HCT116 (cell line): ENCODE data around the gene GMIP. TPM values are rescaled to one million over a fixed set of nuclear protein-coding genes. Genes with fewer than 3 reads are reported as not detected.
A peak's percentile ranks its signal among the peaks of the same experiment; 100 is the strongest.

Experiments used
- ATAC-seq: fragments of 200-7000 bp; cut with Tn5 transposase; 2 replicates; pipeline ENCODE4 v1.9.1; 2020; ENCODE audit warnings: mild to moderate bottlenecking, moderate library complexity
- BruUV-seq: library from RNA; stranded (reverse); fragments of 400-500 nt; replicated peaks from 2 replicates; lab custom pipeline; 2021; lab: Mats Ljungman, UMichigan
- CTCF ChIA-PET: fragments of 300-600 bp; sonication (Branson Sonifier 250); formaldehyde crosslinking; loops from one replicate; lab custom pipeline; 2021; ENCODE audit warnings: antibody characterized with exemption; lab: Charles Lee
- POLR2A ChIA-PET: fragments of 300-600, 350-600 bp; sonication (Branson Sonifier 250); formaldehyde crosslinking; loops from one replicate; lab custom pipeline; 2021; ENCODE audit warnings: antibody characterized with exemption; lab: Charles Lee
- RAD21 ChIA-PET, 2 experiments: fragments of 300-600 bp; sonication (Branson Sonifier 250); formaldehyde crosslinking; loops; one replicate each; lab custom pipeline; 2023; ENCODE audit warnings: low total read pairs in 2 of 2; ENCODE audit not compliant: uncharacterized antibody in 2 of 2, unreplicated experiment in 2 of 2, low non-redundant PET in 1 of 2; lab: Charles Lee
- DNase-seq: peaks from one replicate; pipeline ENCODE4 v3.0.0-alpha.2; 2010; ENCODE audit warnings: low read depth, low spot score
- H2AFZ ChIP-seq: fragments of 200-600 bp; shearing (Covaris generic), sonication (generic); 2 replicates; pipeline ENCODE4 v1.6.1; 2017; ENCODE audit warnings: low read depth, mixed run types, mixed read lengths, antibody characterized with exemption, low read length; ENCODE audit not compliant: poor library complexity, severe bottlenecking
- H3K27ac ChIP-seq: 2 replicates; pipeline ENCODE4 v1.5.1; 2012; ENCODE audit warnings: low read depth, low read length
- H3K27me3 ChIP-seq: fragments of 200-600 bp; sonication (generic); 2 replicates; pipeline ENCODE4 v1.6.1; 2016; ENCODE audit warnings: mixed run types, low read length, mixed read lengths; ENCODE audit not compliant: insufficient read depth
- H3K36me3 ChIP-seq, 2 experiments: fragments of 200-500 bp in 1 of 2; fragments of 200-600 bp in 1 of 2; sonication (Bioruptor generic) in 1 of 2; sonication (generic) in 1 of 2; 2 replicates each; pipeline versions ENCODE4 v1.5.1 to v1.6.1; 2014 to 2016; ENCODE audit warnings: low read length in 2 of 2, inconsistent platforms in 1 of 2, mixed read lengths in 1 of 2, mixed run types in 1 of 2; ENCODE audit not compliant: insufficient read depth in 2 of 2, control insufficient read depth in 1 of 2
- H3K4me1 ChIP-seq, 2 experiments: fragments of 200-600 bp in 1 of 2; sonication (generic) in 1 of 2; 2 replicates each; pipeline versions ENCODE4 v1.5.1 to v1.6.1; 2012 to 2017; ENCODE audit warnings: low read length in 2 of 2, inconsistent platforms in 1 of 2, mild to moderate bottlenecking in 1 of 2, mixed read lengths in 1 of 2, mixed run types in 1 of 2, moderate library complexity in 1 of 2; ENCODE audit not compliant: insufficient read depth in 2 of 2, control insufficient read depth in 1 of 2
- H3K4me2 ChIP-seq: fragments of 200-600 bp; sonication (generic); 2 replicates; pipeline ENCODE4 v1.6.1; 2017; ENCODE audit warnings: mixed run types, low read length, mixed read lengths
- H3K4me3 ChIP-seq, 2 experiments: fragments of 200-600 bp in 1 of 2; sonication (generic) in 1 of 2; replicated peaks in 1 of 2; 2 replicates each; pipeline ENCODE4 v1.5.1; 2011 to 2016; ENCODE audit warnings: low read length in 2 of 2, control low read depth in 1 of 2, low read depth in 1 of 2, mild to moderate bottlenecking in 1 of 2, mixed read lengths in 1 of 2, mixed run types in 1 of 2
- H3K79me2 ChIP-seq: fragments of 200-600 bp; sonication (generic); 2 replicates; pipeline ENCODE4 v1.6.1; 2017; ENCODE audit warnings: mild to moderate bottlenecking, mixed run types, low read length, moderate library complexity, mixed read lengths; ENCODE audit not compliant: insufficient read depth
- H3K9ac ChIP-seq: fragments of 200-600 bp; sonication (generic); 2 replicates; pipeline ENCODE4 v1.6.1; 2016; ENCODE audit warnings: low read length, mixed read lengths
- H3K9me2 ChIP-seq: fragments of 200-600 bp; sonication (generic), shearing (Covaris generic); 2 replicates; pipeline ENCODE4 v1.6.1; 2017; ENCODE audit warnings: mixed run types, mild to moderate bottlenecking, moderate library complexity; ENCODE audit not compliant: insufficient read depth
- H3K9me3 ChIP-seq, 2 experiments: fragments of 200-500 bp in 1 of 2; fragments of 200-600 bp in 1 of 2; sonication (Bioruptor generic) in 1 of 2; sonication (generic) in 1 of 2; 2 replicates each; pipeline ENCODE4 v1.6.1; 2014 to 2017; ENCODE audit warnings: low read length in 2 of 2, mixed read lengths in 2 of 2, inconsistent platforms in 1 of 2, low read depth in 1 of 2, mild to moderate bottlenecking in 1 of 2, mixed run types in 1 of 2, moderate library complexity in 1 of 2; ENCODE audit not compliant: control insufficient read depth in 1 of 2, insufficient read depth in 1 of 2
- H4K20me1 ChIP-seq: fragments of 200-600 bp; sonication (generic), shearing (Covaris generic); 2 replicates; pipeline ENCODE4 v1.6.1; 2017; ENCODE audit warnings: mixed run types, mild to moderate bottlenecking, moderate library complexity; ENCODE audit not compliant: insufficient read depth
- CBX3 ChIP-seq: IDR thresholded peaks from 2 replicates; pipeline ENCODE4 v1.6.1; 2012; ENCODE audit warnings: low read depth
- CEBPB ChIP-seq: IDR thresholded peaks from 2 replicates; pipeline ENCODE4 v1.6.1; 2012; ENCODE audit warnings: low read depth
- ELF1 ChIP-seq: IDR thresholded peaks from 2 replicates; pipeline ENCODE4 v1.6.1; 2012; ENCODE audit warnings: low read depth, borderline replicate concordance
- EZH2 ChIP-seq: fragments of 200-600 bp; sonication (generic); IDR thresholded peaks from 2 replicates; pipeline ENCODE4 v1.6.1; 2017; ENCODE audit warnings: antibody characterized with exemption, mixed run types
- EZH2phosphoT487 ChIP-seq: fragments of 200-600 bp; IDR thresholded peaks from 2 replicates; pipeline ENCODE4 v1.6.1; 2018; ENCODE audit warnings: antibody characterized with exemption, borderline replicate concordance
- FOSL1 ChIP-seq: IDR thresholded peaks from 2 replicates; pipeline ENCODE4 v1.6.1; 2012; ENCODE audit warnings: low read depth
- JUND ChIP-seq: IDR thresholded peaks from 2 replicates; pipeline ENCODE4 v1.6.1; 2012
- MAX ChIP-seq: IDR thresholded peaks from 2 replicates; pipeline ENCODE4 v1.6.1; 2012
- POLR2A ChIP-seq: IDR thresholded peaks from 2 replicates; pipeline ENCODE4 v1.7.0; 2011; ENCODE audit warnings: borderline replicate concordance; ENCODE audit not compliant: insufficient read depth, insufficient read length; ENCODE audit errors: extremely low read depth
- POLR2AphosphoS5 ChIP-seq: IDR thresholded peaks from 2 replicates; pipeline ENCODE4 v1.6.1; 2011; ENCODE audit warnings: mild to moderate bottlenecking, low read depth, low read length, moderate library complexity
- RAD21 ChIP-seq: IDR thresholded peaks from 2 replicates; pipeline ENCODE4 v1.6.1; 2012; ENCODE audit warnings: low read depth, mild to moderate bottlenecking
- SIN3A ChIP-seq: IDR thresholded peaks from 2 replicates; pipeline ENCODE4 v1.6.1; 2012; ENCODE audit warnings: low read depth
- SP1 ChIP-seq: IDR thresholded peaks from 2 replicates; pipeline ENCODE4 v1.6.1; 2012; ENCODE audit warnings: low read depth
- SRF ChIP-seq: IDR thresholded peaks from 2 replicates; pipeline ENCODE4 v1.6.1; 2012; ENCODE audit warnings: low read depth
- TCF7L2 ChIP-seq: IDR thresholded peaks from 2 replicates; pipeline ENCODE4 v1.7.0; 2011; ENCODE audit warnings: borderline replicate concordance, inconsistent platforms; ENCODE audit not compliant: insufficient read depth, insufficient read length; ENCODE audit errors: extremely low read depth
- YY1 ChIP-seq: IDR thresholded peaks from 2 replicates; pipeline ENCODE4 v1.6.1; 2011; ENCODE audit warnings: low read length, low read depth, moderate library complexity, mild to moderate bottlenecking; ENCODE audit not compliant: insufficient replicate concordance; ENCODE audit errors: extremely low read depth
- ZBTB33 ChIP-seq: IDR thresholded peaks from 2 replicates; pipeline ENCODE4 v1.6.1; 2011; ENCODE audit warnings: mild to moderate bottlenecking, low read length, moderate library complexity; ENCODE audit not compliant: insufficient replicate concordance; ENCODE audit errors: extremely low read depth
- ZNF274 ChIP-seq: fragments of 200-500 bp; sonication (Bioruptor generic); IDR thresholded peaks from 2 replicates; pipeline ENCODE4 v1.6.1; 2014; ENCODE audit warnings: mild to moderate bottlenecking, low read depth, low read length, inconsistent platforms
- intact Hi-C: fragments of 100-400 bp; cut with micrococcal nuclease; formaldehyde crosslinking; loops from 2 replicates; pipeline ENCODE4 v1.10.0; 2022
- total RNA-seq: library from RNA; stranded (reverse); gene quantifications from one replicate; pipeline ENCODE4 v1.2.1, GENCODE V29; 2021; ENCODE audit not compliant: unreplicated experiment

Gene GMIP
- total RNA-seq, 1 experiment from 2014 or later, result 16.3 TPM

GRCh38 chr19:19602136-19602712 lies 41.2 kb downstream of the GMIP start:
- TF ChIP-seq TCF7L2, result peak; percentile 28
- TF ChIP-seq SIN3A, result no peak
- no peak for TF ChIP-seq ZBTB33
- Histone ChIP-seq H3K79me2 (peaks cover 7% of the 10 kb centered on the region; the same call in 1 of the 2 replicates), H3K4me2 (no peak overlapping the region), H3K4me3 (no peak overlapping the region), H3K9me3 (no peaks in the 10 kb centered on the region), H3K4me1 (peaks cover 18 to 32% of the 10 kb centered on the region in 2 experiments), H3K9me2 (no peaks in the 10 kb centered on the region), H3K36me3 (no peaks in the 10 kb centered on the region; a peak in 2 of 4 replicates), H3K27ac (no peak overlapping the region), H3K9ac (no peak overlapping the region), H4K20me1 (no peaks in the 10 kb centered on the region), H3K27me3 (no peaks in the 10 kb centered on the region), H2AFZ (no peak overlapping the region)
- intact Hi-C loops, result no loop called here
- DNase-seq, result no peak
- BruUV-seq, result no TSS peak
- RAD21 ChIA-PET, result no interaction called here
- ATAC-seq, result no peak
- POLR2A ChIA-PET, result interaction anchor here (0.6 to 1.0 kb wide), 2 partner anchors 26 to 55 kb away, joined by 3 read pairs; partner anchors contain the start of gene LPAR2
- CTCF ChIA-PET, result no interaction called here

- ChIA-PET RAD21 (no interaction called here), CTCF (no interaction called here), POLR2A (no interaction called here)
- H3K4me3 ChIP-seq, result no peak overlapping the region
- no peak overlapping the region for H3K27ac ChIP-seq
- H3K79me2 ChIP-seq, result peaks cover 7% of the 10 kb centered on the region; the same call in 1 of the 2 replicates
- no peaks in the 10 kb centered on the region for H3K9me3 ChIP-seq
- peaks cover 5 to 18% of the 10 kb centered on the region in 2 experiments for H3K4me1 ChIP-seq
- no peaks in the 10 kb centered on the region for H4K20me1 ChIP-seq
- ATAC-seq, result no peak
- DNase-seq, result no peak
- no peaks in the 10 kb centered on the region for H3K27me3 ChIP-seq
- intact Hi-C loops, result no loop called here
- no TSS peak for BruUV-seq
- no peak overlapping the region for H3K4me2 ChIP-seq
- H3K9ac ChIP-seq, result no peak overlapping the region
- no peaks in the 10 kb centered on the region for H3K9me2 ChIP-seq
- H3K36me3 ChIP-seq, result no peaks in the 10 kb centered on the region; a peak in 2 of 4 replicates
- H2AFZ ChIP-seq, result no peak overlapping the region
- TF ChIP-seq ELF1 (no peak), MAX (no peak), FOSL1 (no peak), POLR2AphosphoS5 (no peak), EZH2phosphoT487 (no peak), ZNF274 (no peak), YY1 (no peak), SP1 (no peak), CBX3 (no peak), POLR2A (no peak), CEBPB (no peak), JUND (no peak), TCF7L2 (no peak), RAD21 (no peak), SRF (no peak), EZH2 (no peak)
Measured at GRCh38 chr19:19600793-19601330, 42.6 kb downstream of the GMIP start.
